Endodermal cell (in vitro differentiated cells): ENCODE measurements around the gene GALNS. TPM values are rescaled to one million over a fixed set of nuclear protein-coding genes. Genes with fewer than 3 reads are reported as not detected.

Experiments
- DNase-seq: peaks from one replicate; pipeline ENCODE4 v3.0.0-alpha.2; 2017
- H3K27ac ChIP-seq: 2 replicates; pipeline ENCODE4 v1.5.1; 2013; ENCODE audit warnings: mild to moderate bottlenecking, low read depth, low read length, moderate library complexity
- H3K27me3 ChIP-seq: 2 replicates; pipeline ENCODE4 v1.6.1; 2013; ENCODE audit warnings: mild to moderate bottlenecking, low read length, moderate library complexity; ENCODE audit not compliant: insufficient read depth, control insufficient read depth, poor library complexity, severe bottlenecking
- H3K36me3 ChIP-seq: 2 replicates; pipeline ENCODE4 v1.7.0; 2013; ENCODE audit warnings: mild to moderate bottlenecking, low read length, moderate library complexity; ENCODE audit not compliant: control insufficient read depth, insufficient read depth
- H3K4me1 ChIP-seq: one replicate; pipeline ENCODE4 v1.7.0; 2013; ENCODE audit warnings: low read length; ENCODE audit not compliant: control insufficient read depth, insufficient read depth
- H3K4me3 ChIP-seq: 2 replicates; pipeline ENCODE4 v1.5.1; 2013; ENCODE audit warnings: mild to moderate bottlenecking, low read length, moderate library complexity
- H3K9ac ChIP-seq: 2 replicates; pipeline ENCODE4 v1.6.1; 2013; ENCODE audit warnings: mild to moderate bottlenecking, low read length, moderate library complexity; ENCODE audit not compliant: poor library complexity, severe bottlenecking; ENCODE audit errors: extremely low read depth
- H3K9me3 ChIP-seq: 2 replicates; pipeline ENCODE4 v1.6.1; 2013; ENCODE audit warnings: mild to moderate bottlenecking, low read length, moderate library complexity; ENCODE audit not compliant: control insufficient read depth
- H3K27ac Mint-ChIP-seq: 2 replicates; pipeline ENCODE4 v1.8.0; 2020; ENCODE audit warnings: mixed read lengths
- H3K27me3 Mint-ChIP-seq: 2 replicates; pipeline ENCODE4 v1.8.0; 2021; ENCODE audit warnings: mild to moderate bottlenecking, mixed read lengths; ENCODE audit not compliant: insufficient read depth
- H3K36me3 Mint-ChIP-seq: 2 replicates; pipeline ENCODE4 v1.8.0; 2020; ENCODE audit warnings: low read depth, mixed read lengths
- H3K4me1 Mint-ChIP-seq: 2 replicates; pipeline ENCODE4 v1.8.0; 2020; ENCODE audit warnings: mixed read lengths
- H3K4me3 Mint-ChIP-seq: 2 replicates; pipeline ENCODE4 v1.8.0; 2020; ENCODE audit warnings: mild to moderate bottlenecking, moderate library complexity, mixed read lengths
- H3K9me3 Mint-ChIP-seq: 2 replicates; pipeline ENCODE4 v1.8.0; 2020; ENCODE audit warnings: mild to moderate bottlenecking, mixed read lengths
- WGBS, 2 experiments: methylation state at CpG; one replicate each; pipeline versions ENCODE4 v1.1.5 to v1.1.7; 2013; ENCODE audit warnings: missing lambda C conversion rate in 2 of 2, mixed read lengths in 1 of 2; ENCODE audit not compliant: insufficient coverage in 1 of 2, insufficient read length in 1 of 2; 5-methylcytosine and 5-hydroxymethylcytosine counted together
- total RNA-seq, 2 donors: library from RNA; stranded (reverse); fragmentation: NEBNext Ultra II Directional in 1 of 2; extraction: Animal tissue kit (Norgen Biotek cat#: 25700) in 1 of 2; gene quantifications; 2 replicates in 1 of 2; 3 replicates in 1 of 2; pipeline ENCODE4 v1.2.1, GENCODE V29; 2021
- TF ChIP-seq, protein P1 (sequence below): fragments of 200-600 bp; sonication (generic); conservative IDR thresholded peaks from 2 replicates; pipeline ENCODE4 v1.5.0; 2021; ENCODE audit warnings: antibody characterized with exemption, mild to moderate bottlenecking

The GALNS gene
- total RNA-seq, 2 donors from 2014 or later: 32.2 to 39.6 TPM

DNA sequence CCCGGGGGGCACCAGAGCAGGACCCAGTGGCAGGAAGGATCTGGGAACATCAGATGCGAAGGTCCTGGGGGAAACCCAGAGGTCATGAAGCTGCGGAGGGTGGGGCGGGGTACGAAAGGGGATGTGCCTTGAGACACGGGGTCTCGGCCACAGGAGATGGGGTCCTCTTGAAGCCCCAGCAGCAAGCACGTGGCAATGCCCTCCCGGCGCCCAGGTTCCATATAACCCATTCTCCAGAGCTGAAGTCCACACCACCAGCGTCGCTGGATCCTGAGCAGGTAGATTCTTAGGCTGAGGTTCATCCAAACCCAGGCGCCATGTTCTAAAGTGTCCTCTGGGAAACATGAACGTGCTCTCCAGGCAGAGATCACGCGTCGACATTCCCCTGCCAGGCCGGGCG is 92.7 kb downstream of the GALNS start:
- Histone ChIP-seq H3K4me3 (no peak overlapping the region), H3K27ac (no peak overlapping the region), H3K27me3 (no peaks in the 10 kb centered on the region), H3K36me3 (no peaks in the 10 kb centered on the region), H3K4me1 (peaks cover 24% of the 10 kb centered on the region), H3K9ac (peak overlapping the region; percentile 18), H3K9me3 (no peaks in the 10 kb centered on the region)
- TF ChIP-seq, protein P1, sequence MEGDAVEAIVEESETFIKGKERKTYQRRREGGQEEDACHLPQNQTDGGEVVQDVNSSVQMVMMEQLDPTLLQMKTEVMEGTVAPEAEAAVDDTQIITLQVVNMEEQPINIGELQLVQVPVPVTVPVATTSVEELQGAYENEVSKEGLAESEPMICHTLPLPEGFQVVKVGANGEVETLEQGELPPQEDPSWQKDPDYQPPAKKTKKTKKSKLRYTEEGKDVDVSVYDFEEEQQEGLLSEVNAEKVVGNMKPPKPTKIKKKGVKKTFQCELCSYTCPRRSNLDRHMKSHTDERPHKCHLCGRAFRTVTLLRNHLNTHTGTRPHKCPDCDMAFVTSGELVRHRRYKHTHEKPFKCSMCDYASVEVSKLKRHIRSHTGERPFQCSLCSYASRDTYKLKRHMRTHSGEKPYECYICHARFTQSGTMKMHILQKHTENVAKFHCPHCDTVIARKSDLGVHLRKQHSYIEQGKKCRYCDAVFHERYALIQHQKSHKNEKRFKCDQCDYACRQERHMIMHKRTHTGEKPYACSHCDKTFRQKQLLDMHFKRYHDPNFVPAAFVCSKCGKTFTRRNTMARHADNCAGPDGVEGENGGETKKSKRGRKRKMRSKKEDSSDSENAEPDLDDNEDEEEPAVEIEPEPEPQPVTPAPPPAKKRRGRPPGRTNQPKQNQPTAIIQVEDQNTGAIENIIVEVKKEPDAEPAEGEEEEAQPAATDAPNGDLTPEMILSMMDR: no peak
- Mint-ChIP-seq H3K27ac (peak overlapping the region; percentile 85), H3K36me3 (no peaks in the 10 kb centered on the region), H3K4me3 (no peak overlapping the region), H3K9me3 (no peaks in the 10 kb centered on the region), H3K4me1 (peaks cover 21% of the 10 kb centered on the region), H3K27me3 (no peaks in the 10 kb centered on the region)
- 93% methylated on average over 19 of the region's 19 CpGs for WGBS, 2 experiments
- no peak for DNase-seq

Other genes starting within 250 kb of the GALNS start
- not detected for gene IL17C, start 218.4 kb downstream of the GALNS start, total RNA-seq
- 100 to 1,000 TPM; 188 to 220 TPM for gene CYBA, start 205.9 kb downstream of the GALNS start, total RNA-seq
- gene MVD, start 193.9 kb downstream of the GALNS start, total RNA-seq: 10 to 100 TPM; 79.8 to 81.4 TPM
- gene SNAI3, start 170.4 kb downstream of the GALNS start, total RNA-seq: 1 to 10 TPM in 1 of 2 donors, under 1 TPM in 1; 0.77 to 2.1 TPM
- gene RNF166, start 150.5 kb downstream of the GALNS start, total RNA-seq: 10 to 100 TPM; 24.2 to 27.2 TPM
- gene CTU2, start 150.4 kb downstream of the GALNS start, total RNA-seq: 10 to 100 TPM; 16.7 to 24.3 TPM
- 10 to 100 TPM; 84.1 to 97.0 TPM for gene PIEZO1, start 71.7 kb downstream of the GALNS start, total RNA-seq
- gene CDT1, start 53.2 kb downstream of the GALNS start, total RNA-seq: 10 to 100 TPM; 57.1 to 63.0 TPM
- 100 to 1,000 TPM; 200 to 230 TPM for gene APRT, start 45.0 kb downstream of the GALNS start, total RNA-seq
- 100 to 1,000 TPM; 110 TPM for gene TRAPPC2L, start 180 bp upstream of the GALNS start, total RNA-seq
- gene PABPN1L, start 9.7 kb upstream of the GALNS start, total RNA-seq: not detected
- gene CBFA2T3, start 120.3 kb upstream of the GALNS start, total RNA-seq: 1 to 10 TPM; 1.0 to 3.1 TPM
- gene ACSF3, start 236.9 kb upstream of the GALNS start, total RNA-seq: 10 to 100 TPM; 34.8 to 35.5 TPM